ENCODE measurements around the gene GNAQ.

DNA sequence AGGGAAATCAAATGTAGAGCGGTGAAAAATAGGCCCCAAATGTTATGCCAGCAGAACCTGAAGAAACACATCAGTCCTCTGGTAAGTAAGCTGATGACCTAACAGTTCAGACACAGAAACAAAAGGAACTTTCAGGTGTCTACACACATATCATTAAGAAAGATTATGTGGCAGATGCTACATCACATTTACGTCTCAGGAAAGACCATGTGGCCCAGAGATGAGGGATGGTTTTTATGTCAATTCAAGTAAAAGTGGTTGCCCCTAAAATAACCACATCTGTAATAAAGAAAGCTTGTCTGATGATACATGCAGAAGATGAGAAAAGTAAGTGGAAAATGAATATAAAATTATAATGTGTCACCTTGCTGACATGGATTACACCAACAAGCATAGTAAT lies 31.4 kb downstream of the GNAQ start:
- TF ChIP-seq POLR2AphosphoS5 (IDR thresholded peaks at IDR 0.05; ENCODE audit: low read depth, low read length) (no peak), REST (IDR thresholded peaks at IDR 0.05; ENCODE audit: insufficient read depth in 1 of 2, low read depth in 2 of 2, low read length in 2 of 2) (no peak), TAF1 (IDR thresholded peaks at IDR 0.05; ENCODE audit: borderline replicate concordance, insufficient read depth, low read length) (no peak), FOXP2 (optimal IDR thresholded peaks at IDR 0.05; ENCODE audit: borderline replicate concordance, extremely low read depth, extremely low read length, insufficient read depth) (no peak), SIN3A (IDR thresholded peaks at IDR 0.05; ENCODE audit: borderline replicate concordance, insufficient read depth, low read length) (no peak)

Data from PFSK-1 (cell line).